ENCODE measurements around the gene IL17RE.

Gene IL17RE

DNA sequence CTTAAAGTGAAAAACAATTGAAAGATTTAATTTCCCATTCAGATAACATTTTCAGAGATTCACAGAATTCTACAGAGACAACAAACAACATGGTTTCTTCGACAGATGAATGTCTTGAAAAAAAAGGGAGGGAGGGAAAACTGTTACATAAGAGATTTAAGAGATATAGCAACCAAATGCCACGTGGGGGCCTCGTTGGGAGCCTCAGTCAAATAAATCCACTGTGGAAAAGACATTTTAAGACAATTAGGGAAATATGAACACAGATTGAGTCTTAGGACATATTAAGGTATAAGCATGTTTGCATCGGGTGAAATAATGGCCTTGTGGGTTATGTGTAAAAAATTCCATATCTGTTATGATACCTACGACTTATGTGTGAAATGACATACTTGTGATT lies 54.6 kb downstream of the IL17RE start:
- TF ChIP-seq, protein P1, sequence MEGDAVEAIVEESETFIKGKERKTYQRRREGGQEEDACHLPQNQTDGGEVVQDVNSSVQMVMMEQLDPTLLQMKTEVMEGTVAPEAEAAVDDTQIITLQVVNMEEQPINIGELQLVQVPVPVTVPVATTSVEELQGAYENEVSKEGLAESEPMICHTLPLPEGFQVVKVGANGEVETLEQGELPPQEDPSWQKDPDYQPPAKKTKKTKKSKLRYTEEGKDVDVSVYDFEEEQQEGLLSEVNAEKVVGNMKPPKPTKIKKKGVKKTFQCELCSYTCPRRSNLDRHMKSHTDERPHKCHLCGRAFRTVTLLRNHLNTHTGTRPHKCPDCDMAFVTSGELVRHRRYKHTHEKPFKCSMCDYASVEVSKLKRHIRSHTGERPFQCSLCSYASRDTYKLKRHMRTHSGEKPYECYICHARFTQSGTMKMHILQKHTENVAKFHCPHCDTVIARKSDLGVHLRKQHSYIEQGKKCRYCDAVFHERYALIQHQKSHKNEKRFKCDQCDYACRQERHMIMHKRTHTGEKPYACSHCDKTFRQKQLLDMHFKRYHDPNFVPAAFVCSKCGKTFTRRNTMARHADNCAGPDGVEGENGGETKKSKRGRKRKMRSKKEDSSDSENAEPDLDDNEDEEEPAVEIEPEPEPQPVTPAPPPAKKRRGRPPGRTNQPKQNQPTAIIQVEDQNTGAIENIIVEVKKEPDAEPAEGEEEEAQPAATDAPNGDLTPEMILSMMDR (IDR thresholded peaks at IDR 0.05; ENCODE audit: insufficient read depth, low read length): no peak
- TF ChIP-seq POLR2AphosphoS5 (IDR thresholded peaks at IDR 0.05; ENCODE audit: low read depth): no peak
- no peak for TF ChIP-seq GABPA (IDR thresholded peaks at IDR 0.05; ENCODE audit: low read depth)
- no peak for TF ChIP-seq REST (IDR thresholded peaks at IDR 0.05; ENCODE audit: insufficient replicate concordance, low read depth)
- no peak for TF ChIP-seq SPI1 (IDR thresholded peaks at IDR 0.05; ENCODE audit: borderline replicate concordance, low read depth)
- Histone ChIP-seq H3K4me3 (replicated peaks; ENCODE audit: insufficient read depth, low read length) (no peak overlapping the region), H3K27ac (replicated peaks) (no peak overlapping the region), H3K27me3 (ENCODE audit: insufficient read depth, poor library complexity, severe bottlenecking) (no peaks in the 10 kb centered on the region)
- peak in 1 of 2 experiments; percentile 15 for DNase-seq (ENCODE audit: low read depth in 1 of 2, low spot score in 1 of 2)

DNA sequence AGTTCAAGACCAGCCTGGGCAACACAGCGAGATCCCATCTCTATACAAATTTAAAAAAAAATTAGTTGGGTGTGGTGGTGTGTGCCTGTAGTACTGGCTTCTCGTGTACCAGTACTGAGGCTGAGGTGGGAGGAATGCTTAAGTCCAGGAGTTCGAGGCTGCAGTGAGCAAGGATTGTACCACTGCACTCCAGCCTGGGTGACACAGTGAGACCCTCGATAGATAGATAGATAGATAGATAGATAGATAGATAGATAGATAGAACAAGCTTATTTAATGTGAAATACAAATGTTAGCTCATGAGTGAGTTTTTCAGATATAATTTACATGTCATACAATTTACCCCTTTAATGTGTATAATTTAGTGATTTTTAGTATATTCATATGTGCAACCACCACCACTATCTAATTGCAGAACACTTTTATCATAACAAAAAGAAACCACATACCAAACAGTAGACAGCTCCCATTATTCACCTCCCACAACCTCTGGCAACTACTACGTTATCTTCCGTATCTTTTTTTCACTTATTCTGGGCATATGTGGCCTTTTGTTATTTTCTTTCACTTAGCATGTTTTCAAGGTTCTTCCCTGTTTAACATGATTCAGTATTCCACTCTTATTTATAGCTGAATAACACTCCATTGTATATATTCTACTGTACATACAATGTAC lies 62.7 kb downstream of the IL17RE start:
- no peak overlapping the region for H3K4me3 ChIP-seq (replicated peaks; ENCODE audit: insufficient read depth, low read length)
- H3K27ac ChIP-seq (replicated peaks): no peak overlapping the region
- DNase-seq (ENCODE audit: low read depth in 1 of 2, low spot score in 1 of 2): no peak
- TF ChIP-seq REST (IDR thresholded peaks at IDR 0.05; ENCODE audit: insufficient replicate concordance, low read depth) (no peak), GABPA (IDR thresholded peaks at IDR 0.05; ENCODE audit: low read depth) (no peak), SPI1 (IDR thresholded peaks at IDR 0.05; ENCODE audit: borderline replicate concordance, low read depth) (no peak), POLR2AphosphoS5 (IDR thresholded peaks at IDR 0.05; ENCODE audit: low read depth) (no peak)
- TF ChIP-seq, protein P1 (IDR thresholded peaks at IDR 0.05; ENCODE audit: insufficient read depth, low read length): no peak
- no peaks in the 10 kb centered on the region for H3K27me3 ChIP-seq (ENCODE audit: insufficient read depth, poor library complexity, severe bottlenecking)

All from HL-60 (cell line).